ENCODE results near the gene BMPR1B.

DNA sequence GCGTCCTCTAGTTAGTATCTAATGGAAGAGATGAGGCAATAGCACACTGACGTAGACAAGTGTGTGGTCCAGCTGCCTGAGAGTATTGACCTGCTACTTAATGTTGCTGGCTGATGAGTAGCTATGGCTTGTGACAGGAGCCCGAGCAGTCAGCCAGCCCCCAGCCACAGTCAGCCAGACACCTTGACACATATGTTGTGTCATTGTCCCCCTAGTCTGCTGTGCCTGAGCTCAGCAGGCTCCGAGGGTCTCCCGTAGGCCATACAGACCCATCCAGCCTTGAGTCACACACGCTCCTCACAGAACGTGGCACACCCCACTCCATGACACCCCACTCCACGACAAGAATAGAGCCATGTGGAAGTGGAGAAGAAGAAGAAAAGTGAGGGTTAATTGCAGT lies 428.9 kb downstream of the BMPR1B start:
- TF ChIP-seq, protein P1, sequence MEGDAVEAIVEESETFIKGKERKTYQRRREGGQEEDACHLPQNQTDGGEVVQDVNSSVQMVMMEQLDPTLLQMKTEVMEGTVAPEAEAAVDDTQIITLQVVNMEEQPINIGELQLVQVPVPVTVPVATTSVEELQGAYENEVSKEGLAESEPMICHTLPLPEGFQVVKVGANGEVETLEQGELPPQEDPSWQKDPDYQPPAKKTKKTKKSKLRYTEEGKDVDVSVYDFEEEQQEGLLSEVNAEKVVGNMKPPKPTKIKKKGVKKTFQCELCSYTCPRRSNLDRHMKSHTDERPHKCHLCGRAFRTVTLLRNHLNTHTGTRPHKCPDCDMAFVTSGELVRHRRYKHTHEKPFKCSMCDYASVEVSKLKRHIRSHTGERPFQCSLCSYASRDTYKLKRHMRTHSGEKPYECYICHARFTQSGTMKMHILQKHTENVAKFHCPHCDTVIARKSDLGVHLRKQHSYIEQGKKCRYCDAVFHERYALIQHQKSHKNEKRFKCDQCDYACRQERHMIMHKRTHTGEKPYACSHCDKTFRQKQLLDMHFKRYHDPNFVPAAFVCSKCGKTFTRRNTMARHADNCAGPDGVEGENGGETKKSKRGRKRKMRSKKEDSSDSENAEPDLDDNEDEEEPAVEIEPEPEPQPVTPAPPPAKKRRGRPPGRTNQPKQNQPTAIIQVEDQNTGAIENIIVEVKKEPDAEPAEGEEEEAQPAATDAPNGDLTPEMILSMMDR (IDR thresholded peaks at IDR 0.05), result no peak
- no peak for TF ChIP-seq POLR2A (IDR thresholded peaks at IDR 0.05)

Data from lower leg skin (tissue), 3 donors.